Heart left ventricle (tissue), 13 donors: ENCODE measurements around the gene LRP1B.

Source experiments
- CTCF ChIP-seq, 12 donors: fragments of 200-600 bp; sonication (generic) in 4 of 12; IDR thresholded peaks; one replicate each; pipeline versions ENCODE4 v1.5.0 to v1.8.0; 2018 to 2022; ENCODE audit warnings: antibody characterized with exemption in 12 of 12, mild to moderate bottlenecking in 5 of 12
- POLR2A ChIP-seq, 2 donors: fragments of 450-650 bp; IDR thresholded peaks; one replicate each; pipeline ENCODE4 v1.6.1; 2017; ENCODE audit warnings: antibody characterized with exemption in 2 of 2, mild to moderate bottlenecking in 2 of 2, moderate library complexity in 2 of 2
- donor health status: ischemic (EF 13 %, LVEDD 7.1; RV severe dilation, severe dysfunction).
- donor health status: DM: no; HTN: yes; CAD: no.
- donor health status: DM: no; HTN: no; CAD: no.
- donor health status: ischemic (EF 25% LVEDD 6.9; RV normal size, moderate dysfunction).
- donor health status: ischemic (EF 25% LVEDD 5.7; RV mildly dilated, moderate dysfunction).
- donor health status: ischemic (EF 35%, LVEDD 5.7; RV mildly dilated, moderate dysfunction).
- donor health status: nonischemic (EF 11% LVEDD 7.7; RV severe dilation, severe dysfunction).
- donor health status: DM: yes; HTN: yes; CAD: no.
- donor health status: PGD.
- donor health status: ischemic (EF 29% LVEDD 5.4; RV normal size, mild dysfunction).
- donor health status: nonischemic (EF 23%, LVEDD 6.1; RV moderate dilation, normal function).

DNA sequence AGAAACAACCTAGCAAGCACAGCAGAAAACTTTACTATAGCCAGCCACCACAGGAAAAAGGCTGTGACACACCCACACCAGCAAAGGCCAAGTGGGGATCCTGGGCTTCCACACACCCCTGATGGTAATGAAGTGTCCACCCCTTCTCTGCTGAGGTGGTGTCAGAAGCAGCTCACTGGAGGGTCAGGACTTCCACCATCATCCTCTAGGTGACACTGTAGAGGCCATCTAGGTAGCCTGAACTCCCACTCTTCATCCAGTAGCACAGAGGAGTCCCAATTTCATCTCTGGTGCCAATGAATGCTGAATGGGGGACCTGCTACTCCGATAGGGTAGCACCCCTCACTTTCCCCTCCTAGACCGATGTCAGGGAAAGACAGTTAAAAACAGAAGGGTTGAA lies 1544.4 kb downstream of the LRP1B start:
- TF ChIP-seq CTCF (IDR thresholded peaks at IDR 0.05), result peak in 1 of 12 donors; percentile 7
- no peak for TF ChIP-seq POLR2A (IDR thresholded peaks at IDR 0.05)
